Pancreas (tissue), 10 donors: ENCODE results near the gene ZFAND6. TPM values are rescaled to one million over a fixed set of nuclear protein-coding genes. Genes with fewer than 3 reads are reported as not detected.

Experiments used
- ATAC-seq, 4 donors: fragments of 200-7000 bp; cut with Tn5 transposase; one replicate each; pipeline versions ENCODE4 v1.8.0 to v1.9.1; 2020; ENCODE audit warnings: mild to moderate bottlenecking in 4 of 4, moderate library complexity in 4 of 4
- DNase-seq, 6 donors: peaks; one replicate each; pipeline ENCODE4 v3.0.0-alpha.2; 2020
- FAIRE-seq: peaks from 2 replicates; lab custom pipeline; 2012; peaks lifted over from hg19 to GRCh38; lab: Jason Lieb, UNC
- H3K27ac ChIP-seq, 4 donors: fragments of 200-600 bp; sonication (generic); 1 replicate in 3 of 4; 2 replicates in 1 of 4; pipeline versions ENCODE4 v1.5.0 to v1.8.0; 2020
- H3K27me3 ChIP-seq, 4 donors: fragments of 200-600 bp; one replicate each; pipeline ENCODE4 v1.8.0; 2021
- H3K36me3 ChIP-seq, 3 donors: fragments of 200-600 bp; sonication (generic) in 1 of 3; one replicate each; pipeline versions ENCODE4 v1.5.0 to v1.8.0; 2020 to 2021
- H3K4me1 ChIP-seq, 3 donors: fragments of 200-600 bp; one replicate each; pipeline ENCODE4 v1.8.0; 2021
- H3K4me3 ChIP-seq, 4 donors: fragments of 200-600 bp; sonication (generic) in 2 of 4; one replicate each; pipeline versions ENCODE4 v1.5.0 to v1.8.0; 2020 to 2021
- H3K9me3 ChIP-seq, 4 donors: fragments of 200-600 bp; one replicate each; pipeline ENCODE4 v1.8.0; 2021
- CTCF ChIP-seq, 4 donors: fragments of 200-600 bp; sonication (generic) in 3 of 4; IDR thresholded peaks; one replicate each; pipeline versions ENCODE4 v1.5.0 to v1.8.0; 2021; ENCODE audit warnings: antibody characterized with exemption in 4 of 4
- WGBS, 2 donors: extraction: QIAGEN DNeasy Blood & Tissue Kit; methylation state at CpG; one replicate each; pipeline ENCODE4 v1.1.7; 2013; 5-methylcytosine and 5-hydroxymethylcytosine counted together
- intact Hi-C, 3 donors: fragments of 100-400 bp; cut with DNase I; formaldehyde crosslinking; loops; one replicate each; pipeline versions ENCODE4 v1.11.1 to v1.14.2; 2022
- polyA plus RNA-seq, 2 donors: library from polyadenylated mRNA; stranded (reverse); fragments of 200-250 nt; gene quantifications; one replicate each; pipeline ENCODE4 v1.2.3, GENCODE V29; 2013
- total RNA-seq, 6 donors: library from RNA; stranded (reverse); fragmentation: NEBNext Ultra II Directional in 4 of 6; extraction: Animal tissue kit (Norgen Biotek cat#: 25700) in 4 of 6; gene quantifications; one replicate each; pipeline versions ENCODE4 v1.2.1 to v1.2.4, GENCODE V29; 2021 to 2023
- donor health status: healthy with polysubstance abuse.
- donor health status: DM: no; HTN: no; CAD: no; lungs with moderate emphysema.
- donor health status: DM: no; HTN: no; CAD: no.
- donor health status: control.
- donor health status: control.
- donor health status: Bipolar disorder and iron deficiency.
- donor health status: DM: yes; HTN: yes; CAD: no.
- donor health status: DM: no; HTN: no; CAD: no.
- donor health status: DM: no; HTN: no; CAD: no.
- donor health status: DM: yes; HTN: yes; CAD: no.

The ZFAND6 gene
- total and polyA plus RNA-seq, 8 donors: 16.9 to 41.5 (median 19.1) TPM

DNA sequence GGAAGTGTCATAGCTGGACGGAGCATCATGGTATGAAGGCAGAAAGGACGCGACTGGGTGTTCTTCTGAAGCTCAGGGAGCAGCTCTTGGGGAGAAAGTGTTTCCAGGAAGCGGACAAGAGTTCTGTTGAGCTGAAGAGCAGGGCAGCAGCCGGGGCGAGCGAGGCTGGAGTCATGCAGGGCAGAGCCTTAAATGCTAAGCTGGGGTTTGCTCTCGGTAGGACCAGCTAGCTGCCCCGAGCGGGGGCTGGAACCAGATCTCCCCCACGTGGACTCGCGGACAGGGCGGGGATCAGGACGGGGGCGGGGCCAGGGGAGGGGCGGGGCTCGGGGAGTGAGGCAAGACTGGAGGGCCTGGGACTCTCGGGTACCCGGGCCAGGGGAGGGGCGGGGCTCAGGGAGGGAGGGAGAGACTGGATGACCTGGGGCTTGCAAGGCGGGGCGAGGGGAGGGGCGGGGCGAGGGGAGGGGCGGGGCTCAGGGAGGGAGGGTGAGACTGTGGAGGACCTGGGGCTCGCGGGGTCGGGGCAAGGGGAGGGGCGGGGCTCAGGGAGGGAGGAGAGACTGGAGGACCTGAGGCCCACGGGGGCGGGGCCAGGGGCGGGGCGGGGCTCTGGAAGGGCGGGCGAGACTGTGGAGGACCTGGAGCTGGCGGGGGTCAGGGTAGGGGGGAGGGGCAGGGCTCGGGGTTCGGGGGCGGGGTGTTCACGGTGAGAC is 92.9 kb downstream of the ZFAND6 start:
- DNase-seq: peak; percentile 93 to 99 (median 99)
- no peak for TF ChIP-seq CTCF (IDR thresholded peaks at IDR 0.05)
- FAIRE-seq: no peak
- intact Hi-C loops: loop anchor here in 1 of 3 donors (10.0 kb wide), 1 partner anchor 88 kb away; no protein-coding TSS in a partner anchor
- Histone ChIP-seq H3K9me3 (no peaks in the 10 kb centered on the region), H3K4me1 (no peaks in the 10 kb centered on the region), H3K36me3 (no peaks in the 10 kb centered on the region), H3K27me3 (no peaks in the 10 kb centered on the region), H3K4me3 (peak overlapping the region; percentile 42 to 58 (median 48)), H3K27ac (peak overlapping the region; percentile 53 to 74 (median 62))
- peak; percentile 90 to 93 (median 91) for ATAC-seq
- WGBS, 2 donors: 2% methylated on average over 15 to 37 of the region's 41 CpGs

DNA sequence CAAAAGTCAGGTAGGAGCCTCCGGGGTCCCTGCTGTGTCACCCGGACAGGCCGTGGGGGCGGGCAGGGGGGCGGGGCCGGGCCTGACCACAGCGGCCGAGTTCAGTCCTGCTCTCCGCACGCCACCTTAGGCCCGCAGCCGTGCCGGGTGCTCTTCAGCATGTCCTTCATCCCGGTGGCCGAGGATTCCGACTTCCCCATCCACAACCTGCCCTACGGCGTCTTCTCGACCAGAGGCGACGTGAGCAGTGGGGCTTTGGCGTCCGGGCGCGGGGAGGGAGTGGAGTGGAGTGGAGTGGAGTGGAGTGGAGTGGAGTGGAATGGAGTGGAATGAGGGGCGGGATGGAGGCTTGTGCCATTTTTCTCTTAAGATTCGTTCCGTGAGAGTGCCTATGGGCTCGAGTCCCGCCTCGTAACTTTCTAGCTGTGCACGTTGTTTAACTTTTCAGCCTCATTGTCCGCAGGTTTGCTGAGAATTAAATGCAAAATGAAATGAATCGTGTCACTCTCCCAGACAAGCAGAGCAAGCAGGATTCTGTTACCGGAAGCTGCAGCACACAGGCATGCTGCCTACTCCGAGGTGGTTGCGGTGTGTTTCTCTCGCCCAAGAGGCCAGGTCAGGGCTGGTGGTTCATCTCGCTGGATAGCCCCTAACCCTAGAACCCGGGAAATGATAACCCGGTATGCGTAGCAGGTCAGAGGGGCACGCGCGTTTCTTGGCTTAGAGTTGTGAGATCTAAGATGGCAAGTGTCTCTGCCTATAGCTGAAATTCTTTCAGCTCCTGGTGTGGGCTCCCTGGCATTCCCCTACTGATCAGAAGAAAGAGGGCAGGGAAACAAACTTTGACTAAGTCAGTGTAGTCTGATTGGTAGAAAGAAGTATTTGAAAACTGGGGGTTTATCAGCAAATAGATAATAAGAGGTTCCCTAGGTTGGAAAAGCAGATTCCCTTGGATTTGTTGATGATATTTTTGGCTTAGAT is 93.7 kb downstream of the ZFAND6 start, which contains the start of gene FAH:
Gene FAH, plus strand, starts transcription at position 104 of the 981 bp plus-strand sequence. Its CDS starts 56 bp downstream, at position 160.
- FAIRE-seq: no peak
- TF ChIP-seq CTCF (IDR thresholded peaks at IDR 0.05): no peak
- peak in 3 of 6 donors; percentile 36 to 38 (median 38) for DNase-seq
- Histone ChIP-seq H3K4me3 (peak within 1 kb of the TSS; percentile 42 to 58 (median 48)), H3K4me1 (no peaks in the 10 kb centered on the region), H3K9me3 (no peaks in the 10 kb centered on the region), H3K36me3 (no peaks in the 10 kb centered on the region), H3K27ac (peak within 1 kb of the TSS; percentile 53 to 74 (median 62)), H3K27me3 (no peaks in the 10 kb centered on the region)
- WGBS, 2 donors: 1 to 2% methylated on average over 45 of the region's 45 CpGs
- peak; percentile 81 to 90 (median 83) for ATAC-seq
- intact Hi-C loops: loop anchor here in 1 of 3 donors (10.0 kb wide), 1 partner anchor 88 kb away; no protein-coding TSS in a partner anchor

DNA sequence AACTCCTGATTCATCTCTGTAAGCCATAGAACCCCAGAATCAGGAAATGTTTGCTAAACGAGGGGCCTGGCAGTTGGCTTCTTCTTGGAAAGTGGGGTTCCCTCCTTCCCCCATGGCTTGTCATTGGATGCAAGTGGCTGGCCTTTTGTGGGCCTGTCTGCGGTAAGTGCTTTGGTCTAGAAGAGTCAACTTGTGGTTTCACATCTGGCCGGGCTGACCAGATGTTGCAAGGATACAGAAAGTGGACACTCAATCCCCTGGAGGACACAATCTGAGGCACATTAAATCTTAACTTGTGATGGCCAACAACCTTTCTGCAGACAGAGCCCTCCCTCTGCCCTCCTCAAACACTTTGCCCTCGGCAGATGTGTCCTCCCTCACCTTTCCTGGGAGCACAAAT is 94.4 kb downstream of the ZFAND6 start:
- DNase-seq (no peak), ATAC-seq (no peak), FAIRE-seq (no peak)
- Histone ChIP-seq H3K9me3 (no peaks in the 10 kb centered on the region), H3K4me1 (no peaks in the 10 kb centered on the region), H3K27me3 (no peaks in the 10 kb centered on the region), H3K36me3 (no peaks in the 10 kb centered on the region), H3K4me3 (peak overlapping the region in 1 of 4 donors; percentile 58), H3K27ac (peak overlapping the region in 1 of 4 donors; percentile 55)
- WGBS, 2 donors: 80 to 85% methylated on average over 4 of the region's 4 CpGs
- intact Hi-C loops: loop anchor here in 1 of 3 donors (10.0 kb wide), 1 partner anchor 89 kb away; no protein-coding TSS in a partner anchor
- no peak for TF ChIP-seq CTCF (IDR thresholded peaks at IDR 0.05)

DNA sequence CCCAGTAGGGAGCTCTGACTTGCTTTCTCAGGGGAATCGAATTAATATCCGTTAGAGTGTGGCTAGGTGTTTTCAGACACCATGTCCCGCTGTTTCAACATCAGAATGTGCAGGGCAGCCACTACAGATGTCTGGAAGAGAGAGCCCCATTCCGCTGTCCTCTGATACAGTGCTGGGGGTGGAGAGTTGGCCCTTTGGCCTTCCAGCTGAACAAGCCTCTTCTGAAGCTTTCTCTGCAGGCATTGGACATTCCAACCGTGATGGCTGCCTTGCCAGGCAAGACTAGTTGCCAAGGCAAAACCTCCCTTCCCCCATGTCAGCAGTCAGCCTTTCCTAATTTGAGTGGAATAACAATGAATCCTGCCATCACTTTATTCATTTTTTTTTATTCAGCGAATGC is 94.9 kb downstream of the ZFAND6 start:
- 84 to 86% methylated on average over 6 of the region's 6 CpGs for WGBS, 2 donors
- H3K27me3 ChIP-seq: no peaks in the 10 kb centered on the region
- no peak overlapping the region for H3K27ac ChIP-seq
- H3K9me3 ChIP-seq: no peaks in the 10 kb centered on the region
- TF ChIP-seq CTCF (IDR thresholded peaks at IDR 0.05): no peak
- no peaks in the 10 kb centered on the region for H3K4me1 ChIP-seq
- no peaks in the 10 kb centered on the region for H3K36me3 ChIP-seq
- no peak for FAIRE-seq
- H3K4me3 ChIP-seq: no peak overlapping the region
- ATAC-seq: no peak
- intact Hi-C loops: loop anchor here in 1 of 3 donors (10.0 kb wide), 1 partner anchor 90 kb away; no protein-coding TSS in a partner anchor
- DNase-seq: no peak
